Memory B cell (primary cell): Measurements from ENCODE around the gene TOPAZ1.

Experiments used
- ATAC-seq: fragments of 150-1000 bp; cut with Tn5 transposase; 2 replicates; pipeline ENCODE4 v1.10.0; 2021; ENCODE audit warnings: low read depth, mild to moderate bottlenecking, moderate library complexity
- DNase-seq, 2 donors: peaks; one replicate each; pipeline ENCODE4 v3.0.0; 2022; ENCODE audit warnings: low spot score in 2 of 2
- H3K27ac Mint-ChIP-seq: one replicate; pipeline ENCODE4 v1.8.0; 2022; ENCODE audit warnings: mild to moderate bottlenecking, moderate library complexity, mixed read lengths
- H3K27me3 Mint-ChIP-seq: one replicate; pipeline ENCODE4 v1.8.0; 2022; ENCODE audit warnings: mixed read lengths
- H3K36me3 Mint-ChIP-seq: one replicate; pipeline ENCODE4 v1.8.0; 2022; ENCODE audit warnings: mild to moderate bottlenecking, mixed read lengths
- H3K4me1 Mint-ChIP-seq: one replicate; pipeline ENCODE4 v1.8.0; 2022; ENCODE audit warnings: mixed read lengths
- H3K4me3 Mint-ChIP-seq: one replicate; pipeline ENCODE4 v1.8.0; 2022; ENCODE audit warnings: mild to moderate bottlenecking, moderate library complexity, mixed read lengths
- H3K9me3 Mint-ChIP-seq: one replicate; pipeline ENCODE4 v1.8.0; 2022; ENCODE audit warnings: mixed read lengths

Gene TOPAZ1

DNA sequence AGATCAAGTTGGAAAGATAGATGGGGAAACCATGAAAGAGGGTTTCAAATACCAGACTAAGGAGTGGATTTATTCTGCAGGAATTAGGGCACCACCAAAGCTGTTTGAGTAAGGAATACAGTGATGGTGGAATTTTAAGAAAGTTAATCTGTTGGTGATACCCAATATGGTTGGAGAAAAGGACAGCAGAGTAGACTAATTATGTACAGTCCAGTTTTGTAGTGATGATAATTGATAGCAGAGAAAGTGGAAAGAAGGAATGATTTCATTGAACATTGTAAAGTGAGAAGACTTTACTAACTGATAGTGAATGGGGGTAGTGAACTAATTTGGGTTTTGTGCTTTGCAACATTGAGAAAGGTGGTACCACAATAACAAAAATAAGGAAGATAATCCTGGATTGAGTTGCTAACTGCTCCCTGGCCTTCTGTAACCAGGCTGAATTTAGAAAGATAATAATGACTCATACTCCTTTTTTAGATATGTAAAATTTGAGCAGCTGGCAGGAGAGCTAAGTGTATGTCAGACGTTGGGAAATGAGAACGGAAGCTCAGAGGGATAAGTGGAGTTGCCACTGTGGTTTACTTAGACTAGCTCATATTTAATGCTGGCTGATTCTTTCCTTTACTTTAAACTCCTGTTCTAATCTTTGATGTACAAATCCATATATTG lies 113.8 kb downstream of the TOPAZ1 start:
- peaks cover 3% of the 10 kb centered on the region for H3K4me1 Mint-ChIP-seq
- no peak for DNase-seq
- no peak for ATAC-seq
- no peak overlapping the region for H3K27ac Mint-ChIP-seq
- H3K9me3 Mint-ChIP-seq, result no peaks in the 10 kb centered on the region
- no peak overlapping the region for H3K4me3 Mint-ChIP-seq
- no peaks in the 10 kb centered on the region for H3K27me3 Mint-ChIP-seq
- peaks cover 22% of the 10 kb centered on the region for H3K36me3 Mint-ChIP-seq

- Mint-ChIP-seq H3K9me3 (no peaks in the 10 kb centered on the region), H3K4me3 (no peak overlapping the region), H3K4me1 (peaks cover 3% of the 10 kb centered on the region), H3K27me3 (no peaks in the 10 kb centered on the region), H3K36me3 (peaks cover 18% of the 10 kb centered on the region), H3K27ac (no peak overlapping the region)
- DNase-seq (no peak), ATAC-seq (no peak)
Observed at GRCh38 chr3:44359146-44359751, 117.6 kb downstream of the TOPAZ1 start.

DNA sequence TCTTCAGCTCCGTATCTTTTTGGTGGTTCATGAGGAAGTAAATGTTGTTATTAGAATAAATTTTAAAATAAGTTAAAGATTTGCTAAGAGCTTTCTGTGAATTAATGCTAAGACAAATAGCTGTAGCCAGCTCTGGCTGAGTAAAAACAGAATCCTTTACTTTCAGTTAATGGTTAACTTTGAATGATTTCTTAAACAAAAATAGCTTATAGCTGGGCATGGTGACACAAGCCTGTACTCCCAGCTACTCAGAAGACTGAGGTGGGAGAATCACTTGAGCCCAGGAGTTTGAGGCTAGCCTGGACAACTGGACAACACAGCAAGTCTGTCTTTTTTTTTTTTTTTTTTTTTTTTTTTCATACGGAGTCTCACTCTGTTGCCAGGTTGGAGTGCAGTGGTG lies 121.9 kb downstream of the TOPAZ1 start:
- Mint-ChIP-seq H3K36me3 (peaks cover 14% of the 10 kb centered on the region), H3K27me3 (no peaks in the 10 kb centered on the region), H3K4me1 (no peaks in the 10 kb centered on the region), H3K4me3 (no peak overlapping the region), H3K9me3 (no peaks in the 10 kb centered on the region), H3K27ac (no peak overlapping the region)
- DNase-seq, result no peak
- ATAC-seq, result no peak

- no peak for DNase-seq
- no peak for ATAC-seq
- no peaks in the 10 kb centered on the region for H3K9me3 Mint-ChIP-seq
- H3K4me1 Mint-ChIP-seq, result no peaks in the 10 kb centered on the region
- no peaks in the 10 kb centered on the region for H3K27me3 Mint-ChIP-seq
- no peak overlapping the region for H3K27ac Mint-ChIP-seq
- H3K36me3 Mint-ChIP-seq, result peaks cover 16% of the 10 kb centered on the region
- H3K4me3 Mint-ChIP-seq, result no peak overlapping the region
Observed at GRCh38 chr3:44365952-44366351, 124.3 kb downstream of the TOPAZ1 start.

GRCh38 chr3:44375450-44375849 lies 133.8 kb downstream of the TOPAZ1 start:
- Mint-ChIP-seq H3K4me3 (no peak overlapping the region), H3K27me3 (no peaks in the 10 kb centered on the region), H3K27ac (no peak overlapping the region), H3K36me3 (peaks cover 12% of the 10 kb centered on the region), H3K9me3 (peaks cover 6% of the 10 kb centered on the region), H3K4me1 (no peaks in the 10 kb centered on the region)
- DNase-seq (no peak), ATAC-seq (no peak)
